GM21529 (cell line): Measurements from ENCODE around the gene SDR42E2.
"Not testable (repeated sequence)": the region's sequence is repeated elsewhere in the genome, so short reads cannot be mapped to it uniquely, and the experiment has no call there.

Experiments used
- ATAC-seq: cut with Tn5 transposase; IDR thresholded peaks from one replicate; pipeline ENCODE4 v1.9.1; 2021; ENCODE audit not compliant: unreplicated experiment

The SDR42E2 gene

GRCh38 chr16:22161401-22161800, 905 bp upstream of the SDR42E2 start:
- ATAC-seq = no peak

GRCh38 chr16:22162656-22163009, 327 bp downstream of the SDR42E2 start:
- ATAC-seq = no peak

GRCh38 chr16:22163806-22164205, 1.5 kb downstream of the SDR42E2 start:
- no peak for ATAC-seq

GRCh38 chr16:22164482-22164881, 2.2 kb downstream of the SDR42E2 start:
- ATAC-seq = no peak

GRCh38 chr16:22165508-22166285, 3.4 kb downstream of the SDR42E2 start:
- ATAC-seq = no peak

- ATAC-seq = no peak
Observed at GRCh38 chr16:22171953-22172352, 9.6 kb downstream of the SDR42E2 start.

GRCh38 chr16:22172642-22173041, 10.3 kb downstream of the SDR42E2 start:
- ATAC-seq = not testable (repeated sequence)

- no peak for ATAC-seq
Observed at GRCh38 chr16:22174642-22175041, 12.3 kb downstream of the SDR42E2 start.

GRCh38 chr16:22177968-22178930, 15.9 kb downstream of the SDR42E2 start:
- ATAC-seq = no peak

GRCh38 chr16:22181426-22181825, 19.1 kb downstream of the SDR42E2 start:
- ATAC-seq = no peak

GRCh38 chr16:22181843-22182242, 19.5 kb downstream of the SDR42E2 start:
- no peak for ATAC-seq

GRCh38 chr16:22183335-22183734, 21.0 kb downstream of the SDR42E2 start:
- no peak for ATAC-seq

- ATAC-seq = no peak
Observed at GRCh38 chr16:22183901-22184614, 21.8 kb downstream of the SDR42E2 start.

GRCh38 chr16:22184615-22184968, 22.3 kb downstream of the SDR42E2 start:
- ATAC-seq = no peak

GRCh38 chr16:22186517-22186916, 24.2 kb downstream of the SDR42E2 start:
- no peak for ATAC-seq

- ATAC-seq = no peak
Observed at GRCh38 chr16:22188267-22188594, 25.9 kb downstream of the SDR42E2 start.

GRCh38 chr16:22188595-22189442, 26.5 kb downstream of the SDR42E2 start:
- no peak for ATAC-seq

GRCh38 chr16:22189473-22190080, 27.3 kb downstream of the SDR42E2 start:
- no peak for ATAC-seq

GRCh38 chr16:22190081-22190775, 27.9 kb downstream of the SDR42E2 start:
- peak; percentile 61 for ATAC-seq
